Fibroblast of the aortic adventitia (primary cell): Measurements from ENCODE around the gene MMEL1. TPM values are rescaled to one million over a fixed set of nuclear protein-coding genes. Genes with fewer than 3 reads are reported as not detected.

Experiments used
- DNase-seq: peaks from one replicate; pipeline ENCODE4 v3.0.0-alpha.2; 2010; ENCODE audit warnings: low read depth
- H3K4me3 ChIP-seq: 2 replicates; pipeline ENCODE4 v1.5.1; 2011; ENCODE audit warnings: low read depth, mild to moderate bottlenecking, control low read depth, low read length, moderate library complexity
- CTCF ChIP-seq: IDR thresholded peaks from 2 replicates; pipeline ENCODE4 v1.5.1; 2011; ENCODE audit warnings: mild to moderate bottlenecking, low read length, control low read depth, inconsistent platforms; ENCODE audit not compliant: insufficient read depth
- total RNA-seq: library from RNA; depleted of rRNA; stranded (reverse); fragments of >200 nt; gene quantifications from 2 replicates; pipeline ENCODE4 v1.2.3, GENCODE V29; 2012; ENCODE audit warnings: low replicate concordance

The MMEL1 gene
- total RNA-seq, 1 donor, result not detected

DNA sequence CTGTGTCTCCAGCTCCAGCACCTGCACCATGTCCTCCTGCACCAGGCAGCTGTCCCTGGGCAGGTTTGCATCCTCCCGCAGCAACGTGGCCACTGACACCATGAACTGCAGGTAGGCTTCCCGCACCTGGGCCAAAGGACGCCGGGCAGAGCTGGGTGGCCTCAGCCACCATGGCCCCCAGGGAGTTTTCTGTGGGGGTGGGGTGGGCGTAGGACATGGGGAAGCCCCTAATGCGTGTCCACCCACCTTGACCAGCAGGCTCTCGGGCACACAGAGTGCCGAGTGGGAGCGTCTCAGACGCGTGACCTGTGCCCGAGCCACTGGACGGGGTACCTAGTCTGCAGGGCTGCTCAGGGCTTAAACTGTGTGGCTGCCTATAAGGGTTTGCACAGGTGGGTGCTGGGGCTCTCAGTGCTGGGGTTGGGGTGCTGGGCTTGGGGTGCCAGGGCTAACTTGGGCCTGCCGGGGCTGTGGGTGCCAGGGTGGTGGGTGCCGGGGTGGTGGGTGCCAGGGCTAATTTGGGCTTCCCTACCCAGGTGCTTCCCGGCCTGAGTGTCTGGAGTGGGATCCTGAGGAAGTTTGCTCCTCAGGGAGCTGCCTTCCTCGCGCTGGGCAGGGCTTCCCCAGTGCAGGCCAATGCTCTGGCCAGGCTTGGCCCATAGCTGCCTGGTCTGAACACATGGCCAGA, 28.5 kb downstream of the MMEL1 start:
- no peak overlapping the region for H3K4me3 ChIP-seq
- TF ChIP-seq CTCF, result no peak
- DNase-seq, result no peak

DNA sequence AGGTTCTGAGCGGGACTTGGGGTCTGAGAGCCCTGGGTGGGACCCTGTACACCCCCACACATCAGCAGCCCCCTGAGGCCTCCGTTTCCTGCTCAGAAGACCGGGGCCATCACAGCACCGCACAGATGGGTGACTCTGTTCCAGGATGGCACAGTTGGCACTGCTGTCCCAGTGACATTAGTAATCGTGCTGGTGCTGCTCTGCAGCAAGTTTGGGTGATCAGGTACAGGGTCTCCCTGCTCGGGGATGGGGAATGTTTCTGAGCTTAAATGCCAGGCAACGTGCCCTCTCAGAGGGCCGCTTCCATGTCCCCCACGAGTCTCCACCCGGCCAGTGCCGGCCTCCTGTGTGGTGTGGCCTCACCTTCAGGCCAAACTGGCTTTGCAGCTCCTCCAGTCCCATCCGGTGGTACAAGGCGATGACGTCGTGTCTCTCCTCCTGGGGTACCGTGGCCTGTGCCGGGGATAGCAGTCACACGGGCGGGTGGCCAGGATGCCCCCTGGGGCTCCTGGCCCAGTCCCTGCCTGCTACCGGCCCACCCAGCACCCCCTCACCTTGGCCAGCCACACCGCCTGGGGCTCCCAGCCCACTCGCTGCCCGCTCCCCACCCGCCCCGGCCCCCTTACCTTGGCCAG, 29.2 kb downstream of the MMEL1 start:
- DNase-seq, result no peak
- no peak for TF ChIP-seq CTCF
- H3K4me3 ChIP-seq, result no peak overlapping the region

DNA sequence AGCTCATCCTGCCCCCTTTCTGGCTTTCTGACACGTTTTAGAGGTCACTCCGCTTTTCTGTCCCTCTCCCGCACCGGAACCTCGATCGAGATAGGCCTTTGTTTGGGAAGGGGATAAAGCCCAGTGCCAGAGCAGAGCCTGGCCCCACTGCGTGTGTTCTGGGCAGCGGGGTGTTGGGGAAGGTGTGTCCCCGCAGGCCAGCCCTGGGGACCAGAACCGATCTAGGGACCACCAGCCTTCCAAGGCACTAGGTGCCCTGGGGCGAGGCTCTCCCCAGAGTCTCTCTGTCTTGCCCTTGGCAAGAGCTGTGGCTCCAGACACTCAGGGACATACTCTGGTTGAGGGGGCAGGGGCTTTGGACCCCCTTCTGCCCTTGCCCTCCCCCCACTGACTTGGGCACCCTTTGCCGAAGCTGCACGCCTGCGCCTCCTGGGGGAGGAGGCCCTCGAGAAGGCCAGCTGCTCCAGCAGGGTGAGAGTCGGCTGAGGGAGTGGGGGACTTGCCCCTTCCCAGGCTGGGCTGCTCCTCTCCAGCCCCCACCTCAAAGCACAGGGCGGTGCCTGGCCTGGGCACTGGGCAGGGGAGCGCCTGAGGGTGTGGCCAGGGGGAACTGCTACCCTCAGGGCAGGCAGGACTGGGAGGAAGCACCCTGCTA, 29.8 kb downstream of the MMEL1 start:
- DNase-seq, result no peak
- H3K4me3 ChIP-seq, result no peak overlapping the region
- TF ChIP-seq CTCF, result no peak

- H3K4me3 ChIP-seq, result no peak overlapping the region
- DNase-seq, result no peak
- no peak for TF ChIP-seq CTCF
Measured at GRCh38 chr1:2602311-2602835, 30.4 kb downstream of the MMEL1 start.

DNA sequence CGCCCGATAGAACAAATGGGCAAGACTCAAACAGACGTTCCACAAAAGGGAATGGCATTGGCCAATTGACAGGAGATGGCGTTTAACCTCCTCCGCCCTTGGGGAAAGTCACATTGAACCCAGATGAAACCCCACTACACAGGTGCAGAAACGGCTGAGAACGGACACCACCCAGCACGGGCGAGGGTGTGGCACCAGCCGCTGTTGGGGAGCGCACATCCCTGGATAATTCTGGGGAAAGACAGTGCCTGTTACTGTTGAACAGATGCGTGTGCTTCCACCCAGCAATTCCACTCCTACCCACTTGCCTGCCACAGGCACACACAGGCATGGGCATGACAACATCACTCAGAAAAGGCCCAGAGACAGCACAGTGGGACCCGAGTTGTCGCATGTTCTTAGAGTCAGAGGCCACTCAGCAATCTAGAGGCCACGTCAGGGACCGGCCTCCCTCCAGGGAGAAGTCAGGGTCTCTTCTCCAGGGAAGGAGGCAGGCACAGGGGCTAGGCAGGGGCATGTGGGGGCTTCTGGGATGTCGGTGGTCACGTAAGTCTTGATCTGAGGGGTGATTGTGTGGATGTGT, 31.0 kb downstream of the MMEL1 start:
- no peak overlapping the region for H3K4me3 ChIP-seq
- DNase-seq, result no peak
- TF ChIP-seq CTCF, result no peak

- no peak for TF ChIP-seq CTCF
- no peak for DNase-seq
Measured at GRCh38 chr1:2598329-2598931, 34.4 kb downstream of the MMEL1 start.

More at GRCh38 chr1:2598329-2598931, 34.4 kb downstream of the MMEL1 start:
- H3K4me3 ChIP-seq, result no peak overlapping the region
